ENCODE data around the gene ZNF674. TPM values are rescaled to one million over a fixed set of nuclear protein-coding genes. Genes with fewer than 3 reads are reported as not detected.
"Not testable (repeated sequence)": the region's sequence is repeated elsewhere in the genome, so short reads cannot be mapped to it uniquely, and the experiment has no call there.

Gene ZNF674
- total RNA-seq, 1 donor from 2014 or later, result 7.0 TPM

GRCh38 chrX:46531442-46531841, 13.8 kb downstream of the ZNF674 start:
- no peak for DNase-seq (ENCODE audit: low spot score, unreplicated experiment)
- Mint-ChIP-seq H3K9me3 (ENCODE audit: low read depth) (peaks cover 5% of the 10 kb centered on the region), H3K36me3 (ENCODE audit: insufficient read depth) (peaks cover 8% of the 10 kb centered on the region), H3K27me3 (no peaks in the 10 kb centered on the region), H3K4me3 (ENCODE audit: low read depth) (no peak overlapping the region), H3K27ac (no peak overlapping the region), H3K4me1 (ENCODE audit: low read depth) (peaks cover 4% of the 10 kb centered on the region)
- no peak for TF ChIP-seq CTCF (IDR thresholded peaks at IDR 0.05; ENCODE audit: unreplicated experiment)

GRCh38 chrX:46530404-46530908, 14.8 kb downstream of the ZNF674 start:
- not testable (repeated sequence) for DNase-seq (ENCODE audit: low spot score, unreplicated experiment); H3K9me3 Mint-ChIP-seq (ENCODE audit: low read depth); H3K36me3 Mint-ChIP-seq (ENCODE audit: insufficient read depth); H3K27ac Mint-ChIP-seq; H3K4me1 Mint-ChIP-seq (ENCODE audit: low read depth); H3K27me3 Mint-ChIP-seq; H3K4me3 Mint-ChIP-seq (ENCODE audit: low read depth)

GRCh38 chrX:46529740-46530403, 15.3 kb downstream of the ZNF674 start:
- H3K27ac Mint-ChIP-seq, result peak overlapping the region; percentile 73
- H3K4me1 Mint-ChIP-seq (ENCODE audit: low read depth); H3K27me3 Mint-ChIP-seq; H3K9me3 Mint-ChIP-seq (ENCODE audit: low read depth); H3K36me3 Mint-ChIP-seq (ENCODE audit: insufficient read depth); H3K4me3 Mint-ChIP-seq (ENCODE audit: low read depth); DNase-seq (ENCODE audit: low spot score, unreplicated experiment): not testable (repeated sequence)

- DNase-seq (ENCODE audit: low spot score, unreplicated experiment); H3K9me3 Mint-ChIP-seq (ENCODE audit: low read depth); H3K27me3 Mint-ChIP-seq; H3K36me3 Mint-ChIP-seq (ENCODE audit: insufficient read depth); H3K4me1 Mint-ChIP-seq (ENCODE audit: low read depth); H3K27ac Mint-ChIP-seq; H3K4me3 Mint-ChIP-seq (ENCODE audit: low read depth): not testable (repeated sequence)
Measured at GRCh38 chrX:46528640-46529039, 16.6 kb downstream of the ZNF674 start.

- Mint-ChIP-seq H3K4me3 (ENCODE audit: low read depth) (no peak overlapping the region), H3K36me3 (ENCODE audit: insufficient read depth) (peaks cover 45% of the 10 kb centered on the region), H3K27me3 (no peaks in the 10 kb centered on the region), H3K9me3 (ENCODE audit: low read depth) (peaks cover 38% of the 10 kb centered on the region), H3K27ac (no peak overlapping the region), H3K4me1 (ENCODE audit: low read depth) (no peaks in the 10 kb centered on the region)
- no peak for DNase-seq (ENCODE audit: low spot score, unreplicated experiment)
- no peak for TF ChIP-seq CTCF (IDR thresholded peaks at IDR 0.05; ENCODE audit: unreplicated experiment)
Measured at GRCh38 chrX:46506076-46506475, 39.1 kb downstream of the ZNF674 start.

- Mint-ChIP-seq H3K36me3 (ENCODE audit: insufficient read depth) (peaks cover 60% of the 10 kb centered on the region), H3K4me1 (ENCODE audit: low read depth) (no peaks in the 10 kb centered on the region), H3K27ac (no peak overlapping the region), H3K9me3 (ENCODE audit: low read depth) (peaks cover 49% of the 10 kb centered on the region), H3K4me3 (ENCODE audit: low read depth) (no peak overlapping the region), H3K27me3 (no peaks in the 10 kb centered on the region)
- TF ChIP-seq CTCF (IDR thresholded peaks at IDR 0.05; ENCODE audit: unreplicated experiment), result no peak
- DNase-seq (ENCODE audit: low spot score, unreplicated experiment), result no peak
Measured at GRCh38 chrX:46502848-46503247, 42.4 kb downstream of the ZNF674 start.

- Mint-ChIP-seq H3K36me3 (ENCODE audit: insufficient read depth) (peaks cover 61% of the 10 kb centered on the region), H3K4me1 (ENCODE audit: low read depth) (no peaks in the 10 kb centered on the region), H3K4me3 (ENCODE audit: low read depth) (no peak overlapping the region), H3K27ac (no peak overlapping the region), H3K9me3 (ENCODE audit: low read depth) (peaks cover 52% of the 10 kb centered on the region), H3K27me3 (no peaks in the 10 kb centered on the region)
- DNase-seq (ENCODE audit: low spot score, unreplicated experiment), result no peak
- no peak for TF ChIP-seq CTCF (IDR thresholded peaks at IDR 0.05; ENCODE audit: unreplicated experiment)
Measured at GRCh38 chrX:46500054-46500453, 45.2 kb downstream of the ZNF674 start.

All from progenitor cell of endocrine pancreas (in vitro differentiated cells).